ENCODE measurements around the gene RAPGEF5. TPM values are rescaled to one million over a fixed set of nuclear protein-coding genes. Genes with fewer than 3 reads are reported as not detected.

Gene RAPGEF5
- polyA plus RNA-seq, 12 donors: 13.9 to 32.1 (median 17.2) TPM; not detected in 1

GRCh38 chr7:22154143-22154529 is 202.8 kb downstream of the RAPGEF5 start:
- DNase-seq: no peak

GRCh38 chr7:22153432-22154142 is 203.4 kb downstream of the RAPGEF5 start:
- DNase-seq: no peak

- DNase-seq: no peak
Measured at GRCh38 chr7:22152690-22153089, 204.3 kb downstream of the RAPGEF5 start.

GRCh38 chr7:22151901-22152300 is 205.1 kb downstream of the RAPGEF5 start:
- no peak for DNase-seq

- DNase-seq: no peak
Measured at GRCh38 chr7:22150221-22150620, 206.7 kb downstream of the RAPGEF5 start.

- DNase-seq: no peak
Measured at GRCh38 chr7:22147868-22148267, 209.1 kb downstream of the RAPGEF5 start.

GRCh38 chr7:22146961-22147512 is 209.9 kb downstream of the RAPGEF5 start:
- DNase-seq: no peak

GRCh38 chr7:22144950-22145349 is 212.0 kb downstream of the RAPGEF5 start:
- no peak for DNase-seq

GRCh38 chr7:22143491-22143890 is 213.5 kb downstream of the RAPGEF5 start:
- no peak for DNase-seq

GRCh38 chr7:22142572-22142971 is 214.4 kb downstream of the RAPGEF5 start:
- DNase-seq: no peak

GRCh38 chr7:22141355-22141754 is 215.6 kb downstream of the RAPGEF5 start:
- DNase-seq: no peak

- DNase-seq: no peak
Measured at GRCh38 chr7:22140578-22140977, 216.4 kb downstream of the RAPGEF5 start.

- DNase-seq: no peak
Measured at GRCh38 chr7:22138886-22139285, 218.1 kb downstream of the RAPGEF5 start.

GRCh38 chr7:22138106-22138505 is 218.8 kb downstream of the RAPGEF5 start:
- no peak for DNase-seq

- DNase-seq: no peak
Measured at GRCh38 chr7:22137466-22137865, 219.5 kb downstream of the RAPGEF5 start.

GRCh38 chr7:22137026-22137425 is 219.9 kb downstream of the RAPGEF5 start:
- DNase-seq: no peak

GRCh38 chr7:22129819-22130580 is 227.0 kb downstream of the RAPGEF5 start:
- DNase-seq: no peak

GRCh38 chr7:22129166-22129565 is 227.8 kb downstream of the RAPGEF5 start:
- no peak for DNase-seq

GRCh38 chr7:22128528-22128920 is 228.4 kb downstream of the RAPGEF5 start:
- DNase-seq: no peak

- DNase-seq: no peak
Measured at GRCh38 chr7:22127835-22128527, 229.0 kb downstream of the RAPGEF5 start.

- no peak for DNase-seq
Measured at GRCh38 chr7:22125436-22125835, 231.5 kb downstream of the RAPGEF5 start.

- DNase-seq: no peak
Measured at GRCh38 chr7:22124941-22125340, 232.0 kb downstream of the RAPGEF5 start.

Measured in muscle of arm (tissue), 12 donors.